HG02943 (cell line): ENCODE measurements around the gene MYO1F.
"Not testable (repeated sequence)": the region's sequence is repeated elsewhere in the genome, so short reads cannot be mapped to it uniquely, and the experiment has no call there.

Experiments
- ATAC-seq: cut with Tn5 transposase; IDR thresholded peaks from one replicate; pipeline ENCODE4 v1.9.1; 2021; ENCODE audit warnings: mild to moderate bottlenecking, low read depth, moderate library complexity; ENCODE audit not compliant: unreplicated experiment

MYO1F gene

DNA sequence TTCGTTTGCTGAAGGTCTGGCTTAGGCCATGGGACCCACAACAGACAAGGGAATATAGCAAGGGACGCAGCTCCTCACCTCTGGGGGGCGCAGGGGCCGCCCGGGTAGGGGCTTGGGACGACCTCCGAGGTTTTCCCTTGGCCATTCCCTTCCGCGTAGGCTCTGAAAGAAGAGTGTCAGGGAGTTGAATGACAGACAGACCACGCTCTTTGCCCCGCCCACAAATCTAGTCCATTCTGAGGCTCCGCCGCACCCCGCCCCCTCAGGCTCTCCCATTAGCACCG, 51.9 kb downstream of the MYO1F start:
- no peak for ATAC-seq

DNA sequence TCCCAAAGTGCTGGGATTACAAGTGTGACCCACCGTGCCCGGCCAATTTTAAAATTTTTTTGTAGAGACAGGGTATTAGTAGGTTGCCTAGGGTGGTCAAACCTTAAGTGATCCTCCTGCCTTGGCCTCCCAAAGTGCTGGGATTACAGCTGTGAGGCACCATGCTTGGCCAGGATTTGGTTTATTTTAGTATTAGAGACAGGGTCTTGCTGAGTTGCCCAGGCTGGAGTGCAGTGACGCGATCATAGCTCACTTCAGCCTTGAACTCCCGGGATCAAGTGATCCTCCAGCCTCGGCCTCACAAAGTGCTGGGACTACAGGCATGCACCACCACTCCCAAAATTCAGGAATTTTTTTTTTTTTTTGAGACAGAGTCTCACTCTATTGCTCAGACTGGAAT, 57.9 kb downstream of the MYO1F start:
- no peak for ATAC-seq

DNA sequence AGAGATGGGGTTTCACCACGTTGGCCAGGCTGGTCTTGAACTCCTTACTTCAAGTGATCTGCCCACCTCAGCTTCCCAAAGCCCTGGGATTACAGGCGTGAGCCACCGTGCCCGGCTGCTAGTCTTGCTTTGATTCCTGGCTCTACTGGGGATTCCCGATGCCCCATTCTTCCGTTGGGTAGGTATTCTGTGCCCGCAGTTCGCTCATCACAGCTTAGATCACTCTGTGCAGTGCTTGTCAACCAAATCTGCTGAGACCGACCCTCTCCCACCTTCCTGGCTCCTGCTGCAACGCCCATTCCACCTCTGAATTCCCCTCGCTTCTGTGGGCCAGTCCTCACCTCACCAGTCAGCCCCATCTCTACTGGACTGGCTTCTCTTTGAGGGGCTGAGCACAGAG, 58.7 kb downstream of the MYO1F start:
- no peak for ATAC-seq

DNA sequence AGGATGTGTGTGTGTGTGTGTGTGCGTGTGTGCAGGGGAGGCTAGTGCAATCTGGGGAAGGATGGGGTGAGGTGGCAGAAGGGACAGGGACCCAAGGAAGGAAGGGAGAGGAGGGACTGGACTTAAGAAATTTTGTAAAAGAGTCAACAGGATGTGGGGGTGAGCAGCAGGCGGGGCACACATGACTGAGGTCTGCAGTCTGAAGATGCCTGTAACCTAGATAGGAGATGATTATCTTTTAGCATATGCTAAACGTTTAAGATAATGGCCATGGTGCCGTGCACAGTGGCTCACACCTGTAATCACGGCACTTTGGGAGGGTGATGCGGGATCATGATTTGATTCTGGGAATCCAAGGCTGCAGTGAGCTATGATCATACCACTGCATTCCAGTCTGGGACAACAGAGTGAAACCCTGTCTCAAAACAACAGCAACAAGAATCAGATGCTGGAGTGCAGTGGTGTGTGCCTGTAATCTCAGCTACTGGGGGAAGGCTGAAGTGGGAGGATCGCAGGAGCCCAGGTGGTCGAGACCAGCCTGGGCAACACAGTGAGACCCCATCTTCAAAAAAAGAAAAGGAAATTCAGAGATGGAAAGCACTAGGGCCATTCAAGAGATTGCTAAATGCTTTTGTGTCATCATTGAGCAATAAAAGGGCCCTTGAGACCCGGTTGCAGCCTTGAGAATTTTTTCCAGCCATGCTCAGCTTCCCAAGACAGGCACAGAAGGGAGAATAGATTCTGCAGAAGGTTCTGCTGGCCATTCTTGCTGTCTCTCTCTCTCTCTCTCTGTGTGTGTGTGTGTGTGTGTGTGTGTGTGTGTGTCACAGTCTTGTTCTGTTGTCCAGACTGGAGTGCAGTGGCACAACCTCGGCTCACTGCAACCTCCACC, 59.4 kb downstream of the MYO1F start:
- ATAC-seq: no peak

DNA sequence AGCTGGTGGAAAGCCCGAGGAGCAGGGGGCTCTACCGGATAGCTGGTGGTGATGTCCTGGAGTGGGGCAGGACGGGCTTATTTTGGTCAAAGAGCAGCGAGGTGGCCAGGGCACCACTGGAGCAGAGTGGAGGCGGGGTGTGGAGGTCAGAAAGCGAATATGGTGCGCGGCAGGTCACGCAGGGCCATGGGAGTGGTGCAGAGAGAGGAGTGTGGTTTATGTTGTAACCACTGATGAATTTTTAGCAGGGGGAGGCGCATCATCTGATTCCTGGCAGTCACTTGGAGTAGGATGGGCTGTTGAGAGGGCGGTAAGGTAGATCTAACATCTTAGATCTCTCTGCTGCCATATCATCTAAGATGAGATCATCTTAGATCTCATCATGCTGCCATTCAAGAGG, 61.9 kb downstream of the MYO1F start:
- ATAC-seq: no peak

DNA sequence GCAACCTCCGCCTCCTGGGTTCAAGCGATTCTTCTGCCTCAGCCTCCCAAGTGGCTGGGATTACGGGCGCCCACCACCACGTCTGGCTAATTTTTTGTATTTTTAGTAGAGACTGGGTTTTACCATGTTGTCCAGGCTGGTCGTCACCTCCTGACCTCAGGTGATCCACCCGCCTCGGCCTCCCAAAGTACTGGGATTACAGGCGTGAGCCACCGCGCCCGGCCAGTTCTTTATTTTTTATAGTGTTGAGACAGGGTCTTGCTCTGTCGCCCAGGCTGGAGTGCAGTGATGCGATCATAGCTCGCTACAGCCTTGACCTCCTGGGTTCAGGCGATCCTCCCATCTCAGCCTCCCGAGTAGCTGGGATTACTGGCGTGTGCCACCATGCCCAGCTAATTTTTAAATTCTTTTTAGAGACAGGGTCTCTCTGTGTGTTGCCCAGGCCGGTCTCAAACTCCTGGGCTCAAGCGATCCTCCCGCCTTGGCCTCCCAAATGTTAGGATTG, 62.7 kb downstream of the MYO1F start:
- ATAC-seq: not testable (repeated sequence)

DNA sequence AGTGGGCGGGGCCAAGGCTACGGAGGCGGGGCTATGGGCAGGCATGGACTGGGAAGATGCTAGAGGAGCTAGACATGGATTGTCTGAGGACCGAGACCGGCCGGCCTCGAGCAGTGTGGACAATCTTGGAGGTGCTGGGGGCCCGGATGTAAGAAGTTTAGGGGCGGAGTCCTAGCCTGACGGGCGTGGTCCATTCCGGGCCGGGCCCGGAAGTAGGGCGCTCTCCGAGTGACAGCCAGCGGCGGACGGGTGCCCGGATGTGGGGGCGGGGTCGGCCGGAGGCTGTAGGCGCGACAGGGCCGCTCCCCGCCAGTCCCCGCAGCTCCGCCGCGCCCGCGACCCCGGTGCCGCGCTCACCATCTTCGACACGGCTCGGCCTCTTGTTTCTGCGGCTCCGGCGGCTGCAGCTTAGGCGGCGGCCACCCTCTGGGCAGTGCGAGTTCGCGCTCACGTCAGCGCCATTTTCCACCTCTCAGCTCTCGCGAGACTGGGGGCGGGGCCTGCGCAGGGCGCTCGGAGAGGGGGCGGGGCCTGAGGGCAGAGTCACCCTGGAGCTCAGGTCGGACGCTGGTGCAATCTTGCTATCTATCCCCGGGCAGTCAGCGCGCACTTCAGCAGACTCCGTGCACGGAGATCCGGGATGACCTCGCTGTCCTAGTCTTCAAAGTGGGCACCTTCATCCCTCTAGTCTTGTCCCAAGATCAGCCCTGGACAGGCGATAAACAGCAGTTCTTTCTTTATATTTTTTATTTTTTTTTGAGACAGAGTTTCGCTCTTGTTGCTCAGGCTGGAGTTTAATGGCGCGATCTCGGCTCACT, 63.3 kb downstream of the MYO1F start, which contains the start of gene ZNF414:
ZNF414 (minus strand) TSS at position 481 of the 818 bp plus-strand sequence; CDS start at position 360, 121 bp downstream.
- peak; percentile 77 for ATAC-seq

DNA sequence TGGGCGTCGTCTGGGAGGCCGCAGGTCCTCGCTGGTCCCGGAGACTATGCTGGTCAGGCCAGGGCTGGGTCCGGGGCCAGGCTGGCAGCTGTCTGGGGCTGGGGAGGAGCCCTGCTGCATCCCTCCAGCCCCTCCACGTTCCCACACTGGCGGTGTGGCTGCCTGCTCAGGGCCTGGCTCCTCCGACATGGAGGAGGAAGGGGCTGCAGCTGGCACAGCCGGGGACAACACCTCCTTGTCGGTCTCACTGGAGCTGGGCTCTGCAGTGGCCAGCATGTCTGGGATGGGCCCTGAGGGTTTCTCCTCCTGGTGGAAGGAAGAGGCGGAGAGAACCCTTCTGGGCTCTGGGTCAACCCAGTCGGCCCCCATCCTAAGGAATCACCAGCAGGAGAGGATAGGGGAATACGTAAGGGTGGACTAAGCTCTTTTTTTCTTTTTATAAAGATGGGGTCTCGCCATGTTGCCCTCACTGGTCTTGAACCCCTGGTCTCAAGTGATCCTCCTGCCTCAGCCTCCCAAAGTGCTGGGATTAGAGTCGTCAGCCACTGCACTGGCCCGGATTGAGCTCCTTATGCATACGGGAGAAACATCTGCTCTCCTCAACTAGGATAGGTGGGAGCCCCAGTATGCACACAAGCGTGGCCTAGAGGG, 64.1 kb downstream of the MYO1F start:
- no peak for ATAC-seq

DNA sequence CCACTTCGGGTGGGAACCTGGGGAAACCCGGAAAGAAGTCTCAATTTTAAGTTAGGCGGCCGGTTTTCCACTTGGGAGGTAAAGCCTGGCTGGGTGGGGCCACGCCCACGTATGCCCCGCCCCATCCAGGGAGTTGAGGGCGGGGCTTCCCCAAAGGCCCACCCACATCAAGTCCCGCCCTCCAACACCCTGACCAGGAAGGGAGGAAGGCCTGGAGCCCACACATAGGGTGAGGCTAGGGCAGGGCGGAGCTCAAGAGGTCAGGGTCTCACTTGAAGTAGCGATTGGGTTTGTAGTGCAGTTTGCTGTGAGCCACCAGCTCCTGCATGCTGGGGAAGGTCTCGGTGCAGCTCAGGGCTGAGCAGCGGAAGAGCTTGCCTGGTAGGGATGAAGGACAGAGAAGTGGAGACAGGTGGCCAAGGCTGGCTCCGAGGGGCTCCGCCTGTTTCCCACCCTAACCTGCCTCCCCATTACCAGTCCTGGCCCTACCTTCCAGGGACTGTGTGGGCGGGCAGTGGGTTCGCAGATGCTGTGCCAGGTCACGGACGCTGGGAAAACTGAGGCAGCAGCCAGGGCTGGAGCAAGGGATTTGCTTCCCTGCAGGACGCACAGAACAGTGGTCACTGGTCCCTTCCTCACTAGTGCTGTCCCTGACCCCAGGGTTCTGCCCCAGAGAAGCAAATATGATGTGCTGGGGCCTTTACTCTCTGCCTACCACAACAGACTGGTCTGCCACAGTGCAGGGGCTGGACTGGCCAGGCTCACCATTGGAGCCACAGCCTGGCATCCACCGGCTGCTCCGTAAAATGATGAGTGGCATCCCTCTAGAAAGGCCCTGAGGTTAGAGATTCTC, 64.9 kb downstream of the MYO1F start:
- no peak for ATAC-seq

DNA sequence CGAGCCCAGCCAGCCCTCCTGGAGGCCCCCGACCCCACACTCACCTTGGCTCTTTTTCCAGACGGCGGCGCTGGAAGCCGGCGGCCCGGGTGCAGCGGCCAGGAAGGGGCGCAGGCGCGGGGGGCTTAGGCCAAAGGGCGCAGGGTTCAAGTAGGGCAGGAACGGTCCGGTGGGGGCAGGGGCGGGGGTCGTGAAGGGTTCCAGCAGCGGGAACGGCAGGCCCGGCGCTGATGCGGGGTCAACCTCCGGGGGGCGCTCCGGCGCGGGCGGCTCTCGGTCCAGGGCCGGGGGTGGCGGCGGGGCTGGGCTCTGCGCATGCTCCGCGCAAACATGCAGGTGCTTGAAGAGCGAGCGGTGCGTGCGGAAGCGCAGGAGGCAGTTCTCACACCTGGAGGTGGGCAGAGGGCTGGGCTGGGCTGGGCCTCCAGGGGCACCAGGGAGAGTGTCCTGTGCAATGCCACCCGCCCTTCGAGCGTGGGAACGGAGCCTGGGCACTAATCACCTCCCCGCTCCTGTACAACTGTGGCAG, 65.6 kb downstream of the MYO1F start:
- ATAC-seq: no peak

DNA sequence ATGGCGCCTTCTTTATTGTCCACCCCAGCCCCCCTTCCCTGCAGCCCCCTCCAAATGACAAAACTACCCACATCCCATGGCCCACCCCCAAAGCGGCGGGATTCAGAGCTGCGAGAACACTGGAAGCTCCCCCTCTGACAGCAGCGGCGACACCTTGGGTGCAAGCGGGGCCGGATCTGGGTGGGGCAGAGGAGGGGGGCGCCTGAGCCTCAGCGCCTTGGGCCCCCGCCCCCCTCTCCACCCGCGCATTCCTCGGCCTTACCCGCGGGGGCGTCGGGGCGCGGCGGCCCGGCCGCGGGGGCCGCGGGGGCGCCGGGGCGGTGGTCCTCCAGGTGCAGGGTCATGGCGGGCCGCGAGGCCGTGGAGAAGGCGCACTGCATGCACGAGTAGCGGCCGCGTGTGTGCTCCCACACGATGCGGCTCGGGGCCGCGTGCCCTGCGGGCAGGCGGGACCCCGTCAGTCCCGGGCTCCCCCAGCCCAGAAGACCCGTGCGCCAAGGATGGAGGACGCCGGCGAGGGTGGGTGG, 66.6 kb downstream of the MYO1F start:
- ATAC-seq: no peak

DNA sequence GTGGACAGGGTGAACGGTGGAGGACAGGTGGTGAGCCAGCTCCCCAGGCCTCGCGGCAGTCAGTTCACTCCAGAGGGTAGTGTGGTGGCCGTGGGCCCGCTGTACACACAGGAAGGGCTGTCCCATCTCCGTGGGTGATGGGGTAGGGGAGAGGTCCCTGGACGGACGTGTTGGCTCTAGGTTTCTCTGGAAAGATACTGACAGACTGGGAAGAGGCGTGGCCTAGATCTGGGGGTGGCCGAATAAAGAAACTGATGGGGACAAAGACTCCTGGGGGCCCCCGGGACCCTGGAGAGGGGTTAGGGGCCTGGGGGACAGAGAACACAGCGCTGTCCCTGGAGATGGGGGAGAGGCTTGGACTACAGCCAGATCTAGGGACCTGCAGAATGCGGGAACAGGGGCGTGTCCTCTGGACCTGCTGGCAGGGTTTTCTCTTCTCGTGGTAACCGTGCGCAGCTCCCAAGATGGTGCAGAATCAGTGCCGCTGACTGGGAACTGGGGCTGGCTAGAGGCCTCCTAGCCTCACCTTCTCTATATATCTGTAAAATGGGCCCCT, 70.8 kb downstream of the MYO1F start:
- no peak for ATAC-seq

DNA sequence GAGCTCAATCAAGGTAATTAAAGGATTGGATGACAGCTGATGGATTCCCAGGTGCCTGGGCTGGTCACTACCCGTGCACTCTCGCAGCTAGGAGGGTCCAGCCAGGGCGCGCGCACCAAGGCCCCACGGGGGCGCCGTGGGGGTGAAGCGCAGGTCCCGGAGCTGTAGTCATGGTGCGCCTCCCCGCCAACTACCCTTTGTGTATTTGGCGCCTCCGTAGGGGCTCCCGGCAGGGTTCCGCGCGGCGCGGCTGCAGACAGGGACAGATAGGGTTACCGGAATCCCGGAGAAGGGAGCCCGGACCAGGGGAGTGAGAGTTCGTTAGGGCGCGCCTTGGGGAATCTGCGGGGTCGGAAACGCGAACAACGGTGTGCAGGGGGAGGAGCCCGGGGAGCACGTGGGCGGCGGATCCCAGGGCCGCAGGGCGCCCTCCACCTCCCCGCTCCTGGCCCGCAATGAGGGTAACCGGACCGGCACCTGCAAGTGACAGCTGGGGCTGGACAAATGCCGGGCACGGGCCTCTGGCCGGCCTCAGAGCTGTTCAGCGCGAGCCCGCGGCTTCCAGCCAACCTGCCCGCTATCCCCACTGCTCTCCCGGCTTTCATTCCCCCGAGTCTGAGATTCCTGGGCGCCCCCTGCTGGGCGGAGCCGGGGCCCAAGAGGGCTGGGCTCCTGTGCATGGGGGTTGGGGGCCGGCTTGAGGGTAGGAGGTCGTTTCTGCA, 71.4 kb downstream of the MYO1F start:
- no peak for ATAC-seq

DNA sequence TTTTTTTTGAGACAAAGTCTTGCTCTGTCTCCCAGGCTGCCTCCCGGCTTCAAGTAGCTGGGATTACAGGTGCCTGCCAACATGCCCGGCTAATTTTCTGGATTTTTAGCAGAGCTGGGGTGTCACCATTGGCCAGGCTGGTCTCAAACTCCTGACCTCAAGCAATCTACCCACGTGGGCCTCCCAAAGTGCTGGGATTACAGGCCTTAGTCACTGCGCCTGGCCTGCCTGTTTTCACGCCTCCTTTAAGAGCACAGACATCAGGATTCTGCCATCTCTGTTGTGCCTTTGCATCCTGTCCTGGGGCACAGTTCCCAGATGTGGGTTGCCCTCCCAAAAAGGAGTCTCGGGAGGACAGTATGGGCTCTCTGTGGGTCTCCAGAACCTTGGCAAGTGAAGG, 72.3 kb downstream of the MYO1F start:
- no peak for ATAC-seq

DNA sequence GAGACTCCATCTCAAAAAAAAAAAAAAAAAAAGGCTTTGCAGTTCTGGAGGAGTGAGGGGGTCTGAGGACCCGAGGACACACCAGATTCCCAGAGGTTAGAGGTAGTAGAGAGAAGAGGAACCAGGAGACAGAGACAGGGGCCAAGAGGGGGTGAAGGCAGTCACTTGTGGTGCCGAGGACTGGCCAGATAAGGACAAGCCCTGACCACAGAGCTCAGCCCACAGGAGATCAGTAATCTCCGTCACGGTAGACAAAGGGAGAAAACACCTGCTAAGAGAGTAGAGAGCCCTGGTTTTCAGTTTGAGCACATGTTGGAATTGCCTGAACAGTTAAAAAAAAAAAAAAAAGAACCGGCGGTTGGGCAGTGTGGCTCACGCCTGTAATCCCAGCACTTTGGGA, 73.1 kb downstream of the MYO1F start:
- ATAC-seq: no peak

DNA sequence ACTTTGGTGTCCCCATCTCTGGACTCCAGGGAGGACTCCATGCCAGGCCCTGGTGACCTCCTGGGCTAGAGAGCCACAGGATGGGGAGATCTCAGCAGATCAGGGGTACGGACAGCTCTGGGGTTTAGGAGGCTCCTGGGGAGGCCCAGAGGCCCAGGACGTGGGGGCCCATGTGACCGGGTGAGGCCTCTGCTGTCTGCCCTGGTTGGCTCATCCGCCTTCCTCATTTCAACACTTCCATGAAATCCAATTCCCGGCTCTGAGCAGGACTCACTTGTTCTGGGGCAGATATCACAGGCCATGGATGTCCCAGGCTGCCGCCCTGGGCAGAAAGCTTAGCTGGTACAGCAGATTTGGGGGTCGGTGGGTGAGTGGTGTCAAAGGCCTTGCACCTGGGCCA, 73.7 kb downstream of the MYO1F start:
- no peak for ATAC-seq

DNA sequence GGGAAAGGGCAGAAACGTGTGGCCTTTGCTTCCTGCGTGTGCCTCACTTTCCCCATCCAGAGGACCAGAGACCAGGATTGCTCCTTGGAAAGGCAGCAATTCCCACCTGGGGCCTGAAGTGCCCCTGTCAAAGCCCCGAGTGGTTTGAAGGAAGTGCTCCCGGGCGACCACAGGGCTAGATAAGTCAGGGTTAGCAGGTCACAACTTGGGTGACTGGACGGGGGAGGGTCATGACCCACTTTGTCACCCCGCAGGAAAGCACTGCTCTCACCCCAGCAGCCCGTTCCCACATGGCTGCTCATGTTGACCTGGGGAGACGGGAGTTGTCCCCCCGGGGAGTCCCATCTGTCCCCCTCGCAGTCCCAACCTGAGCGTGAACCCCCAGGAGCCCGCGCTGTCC, 75.3 kb downstream of the MYO1F start:
- ATAC-seq: no peak

DNA sequence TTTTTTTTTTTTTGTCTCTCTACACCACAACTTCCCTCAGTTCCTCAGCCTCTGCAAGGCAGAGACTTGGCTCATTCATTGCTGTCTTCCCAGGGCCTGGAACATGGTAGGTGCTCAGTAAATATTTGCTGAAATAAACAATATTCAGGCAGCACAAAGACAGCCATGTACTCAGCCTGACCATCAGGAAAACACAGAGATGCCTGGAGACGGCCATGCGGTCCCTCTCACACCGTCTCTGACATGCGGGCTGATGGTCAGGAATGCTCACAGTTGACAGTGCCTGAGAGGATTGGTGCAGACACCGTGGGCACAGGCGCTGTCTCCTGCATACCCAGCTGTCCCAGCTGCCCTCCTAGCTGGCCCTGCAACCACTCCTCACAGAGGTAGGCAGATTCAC, 75.7 kb downstream of the MYO1F start:
- no peak for ATAC-seq

DNA sequence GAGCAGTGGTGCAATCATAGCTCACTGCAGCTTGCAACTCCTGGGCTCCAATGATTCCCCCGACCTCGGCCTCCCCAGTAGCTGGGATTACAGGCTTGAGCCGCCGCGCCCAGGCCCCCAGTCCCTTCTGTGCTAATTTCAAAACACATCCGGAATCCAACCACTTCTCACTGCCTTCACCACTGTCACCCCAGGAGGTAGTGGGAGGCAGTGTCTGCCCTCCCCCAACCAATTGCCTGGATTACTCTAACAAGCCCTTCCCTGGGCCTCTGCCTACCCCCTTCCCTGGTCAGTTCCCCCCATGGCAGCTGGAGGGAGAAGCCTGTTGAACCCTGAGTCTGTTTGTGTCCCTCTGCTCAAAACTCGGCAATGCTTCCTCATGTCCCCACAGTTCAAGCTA, 77.1 kb downstream of the MYO1F start:
- no peak for ATAC-seq
